D721Med (cell line): ENCODE measurements around the gene PSMF1.

Experiments used
- DNase-seq: peaks from one replicate; pipeline ENCODE4 v3.0.0; 2011; ENCODE audit warnings: low spot score; ENCODE audit not compliant: insufficient read length
- FAIRE-seq: peaks from 2 replicates; lab custom pipeline; 2011; peaks lifted over from hg19 to GRCh38; lab: Jason Lieb, UNC
- CTCF ChIP-seq: IDR thresholded peaks from 2 replicates; pipeline ENCODE4 v1.5.1; 2012; ENCODE audit warnings: mild to moderate bottlenecking, control low read depth; ENCODE audit not compliant: insufficient read depth; ENCODE audit errors: missing control alignments

Gene PSMF1, protein sequence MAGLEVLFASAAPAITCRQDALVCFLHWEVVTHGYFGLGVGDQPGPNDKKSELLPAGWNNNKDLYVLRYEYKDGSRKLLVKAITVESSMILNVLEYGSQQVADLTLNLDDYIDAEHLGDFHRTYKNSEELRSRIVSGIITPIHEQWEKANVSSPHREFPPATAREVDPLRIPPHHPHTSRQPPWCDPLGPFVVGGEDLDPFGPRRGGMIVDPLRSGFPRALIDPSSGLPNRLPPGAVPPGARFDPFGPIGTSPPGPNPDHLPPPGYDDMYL

GRCh38 chr20:1118336-1119127, at the start of gene PSMF1:
Gene PSMF1 (plus strand): TSS chr20:1118602. CDS start chr20:1118774, 172 bp downstream.
- TF ChIP-seq CTCF = no peak
- DNase-seq (peak; percentile 61), FAIRE-seq (no peak)

DNA sequence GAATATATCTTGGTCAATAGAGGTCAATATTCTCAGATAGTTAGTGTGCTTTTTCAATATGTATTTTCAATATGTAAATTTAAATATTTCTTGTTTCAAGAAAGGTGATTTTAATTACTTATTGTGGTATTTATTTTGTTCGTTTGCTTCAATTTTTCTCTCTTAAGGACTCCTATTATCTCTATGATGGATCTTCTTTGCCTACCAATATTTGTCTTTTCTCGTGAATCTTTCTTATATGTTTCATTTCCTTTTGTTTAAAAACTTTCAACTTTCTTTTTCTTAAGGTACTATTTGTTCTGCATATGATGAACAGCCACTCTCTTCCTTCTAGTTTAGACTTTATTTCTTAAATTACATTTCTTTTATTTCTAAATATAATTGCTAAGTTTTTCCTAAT, 46.1 kb upstream of the PSMF1 start:
- TF ChIP-seq CTCF = no peak
- no peak for FAIRE-seq

GRCh38 chr20:1075616-1076015, 42.8 kb upstream of the PSMF1 start:
- FAIRE-seq (no peak), DNase-seq (no peak)
- TF ChIP-seq CTCF = no peak

More for the DNA sequence above, 46.1 kb upstream of the PSMF1 start:
- no peak for DNase-seq

GRCh38 chr20:1081891-1082290, 36.5 kb upstream of the PSMF1 start:
- FAIRE-seq = no peak
- TF ChIP-seq CTCF = no peak
- no peak for DNase-seq

DNA sequence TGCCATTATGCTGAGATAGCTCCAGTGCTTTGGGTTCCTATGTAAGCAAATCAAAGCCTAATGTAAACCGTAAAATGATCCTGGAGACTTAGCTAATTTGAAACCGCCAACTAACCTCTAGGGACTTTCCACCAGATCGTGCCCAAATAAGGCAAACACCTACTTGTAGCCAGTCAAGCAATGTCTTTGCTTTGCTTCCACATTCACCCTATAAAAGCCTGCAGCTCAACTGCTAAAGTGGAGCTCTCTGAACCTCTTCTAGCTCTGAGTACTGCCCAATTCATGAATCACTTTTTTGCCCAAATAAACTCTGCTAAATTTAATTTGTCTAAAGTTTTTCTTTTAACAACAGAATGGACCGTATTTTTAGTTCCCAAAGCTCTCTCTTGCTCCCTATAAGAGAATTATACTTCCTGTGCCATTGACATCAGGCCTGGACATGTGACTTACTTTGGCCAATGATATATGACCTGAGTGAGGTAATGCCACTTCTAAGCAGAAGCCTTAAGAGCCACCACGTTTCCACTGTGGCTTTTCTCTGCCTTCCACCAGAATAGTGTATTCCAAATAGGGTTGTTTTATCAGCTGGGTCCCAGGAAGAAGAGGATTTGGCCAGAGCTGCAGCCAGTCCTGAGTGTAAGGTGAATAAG, 34.8 kb upstream of the PSMF1 start:
- no peak for FAIRE-seq
- DNase-seq = no peak
- TF ChIP-seq CTCF = no peak

GRCh38 chr20:1085492-1086276, 32.7 kb upstream of the PSMF1 start:
- FAIRE-seq (no peak), DNase-seq (no peak)
- no peak for TF ChIP-seq CTCF
